Effector CD4-positive, alpha-beta T cell (primary cell): ENCODE measurements around the gene BAIAP2L2.

ENCODE experiments used
- DNase-seq: peaks from one replicate; pipeline ENCODE4 v3.0.0-alpha.2; 2020

BAIAP2L2 gene

DNA sequence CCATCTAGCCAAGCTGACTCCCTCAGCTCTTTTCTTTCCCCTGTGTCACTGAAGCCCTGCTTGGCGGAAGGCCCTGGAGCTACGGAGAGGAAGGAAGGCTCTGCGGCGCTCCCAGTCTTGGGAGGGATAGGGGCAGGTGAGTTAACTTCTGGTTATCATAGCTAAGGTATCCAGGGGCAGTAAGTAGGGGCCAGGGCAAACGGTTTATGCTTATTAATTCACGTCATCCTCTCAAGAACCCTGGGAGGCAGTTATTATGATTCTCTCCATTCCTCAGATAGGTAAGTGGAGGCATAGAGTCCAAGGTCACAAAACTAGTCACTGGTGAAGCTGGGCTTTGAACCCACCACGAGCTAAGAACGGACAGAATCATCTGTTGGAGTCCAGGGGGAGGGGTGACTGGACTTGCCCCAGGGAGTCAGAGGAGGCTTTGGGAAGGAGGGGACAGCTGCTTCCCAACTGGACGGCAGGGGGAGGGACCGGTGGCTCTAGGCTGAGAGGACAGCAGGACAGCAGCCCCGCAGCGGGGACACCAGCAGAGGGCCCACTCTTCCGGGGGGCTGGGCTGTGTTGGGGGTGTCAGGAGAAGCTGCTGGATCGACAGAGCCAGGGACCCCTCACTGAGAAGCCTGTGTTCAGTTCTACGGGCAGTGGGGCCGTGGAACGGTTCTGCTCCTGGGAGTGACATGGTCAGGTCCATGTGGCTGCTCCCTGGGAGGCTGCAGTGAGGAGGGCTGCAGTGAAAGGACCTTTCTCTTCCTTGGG is 3.5 kb downstream of the BAIAP2L2 start:
- no peak for DNase-seq

DNA sequence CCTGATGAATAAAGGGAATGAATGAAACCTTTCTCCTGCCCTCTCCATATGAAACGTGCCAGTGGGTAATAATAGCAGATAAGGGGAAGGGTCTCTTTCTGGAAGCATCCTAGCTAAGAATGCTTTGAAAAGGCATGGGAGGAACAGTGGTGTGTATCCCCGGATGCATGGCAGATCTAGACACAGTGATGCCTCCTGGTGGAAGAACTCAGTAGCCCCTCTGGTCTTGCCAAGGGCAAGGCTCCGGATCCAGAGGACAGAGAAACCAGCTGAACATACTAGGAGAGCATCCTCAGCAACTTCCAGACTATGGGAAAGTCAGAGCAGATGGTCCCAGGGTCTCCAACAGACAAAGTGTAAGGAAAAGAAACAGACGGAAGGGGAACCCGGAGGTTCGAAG is 6.4 kb downstream of the BAIAP2L2 start:
- no peak for DNase-seq

DNA sequence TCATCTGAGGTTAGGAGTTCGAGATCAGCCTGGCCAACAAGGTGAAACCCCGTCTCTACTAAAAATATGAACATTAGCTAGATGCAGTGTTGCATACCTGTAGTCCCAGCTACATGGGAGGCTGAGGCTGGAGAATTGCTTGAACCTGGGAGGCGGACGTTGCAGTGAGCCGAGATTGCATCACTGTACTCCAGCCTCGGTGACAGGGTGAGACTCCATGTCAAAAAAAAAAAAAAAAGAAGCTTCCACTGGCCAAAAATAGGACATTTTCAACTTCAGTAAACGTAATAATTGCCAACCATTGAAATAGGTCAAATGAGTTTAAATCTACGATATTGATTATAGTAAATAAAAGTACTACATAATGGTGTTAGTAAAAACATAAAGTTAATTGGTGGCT is 6.8 kb downstream of the BAIAP2L2 start:
- DNase-seq = no peak

DNA sequence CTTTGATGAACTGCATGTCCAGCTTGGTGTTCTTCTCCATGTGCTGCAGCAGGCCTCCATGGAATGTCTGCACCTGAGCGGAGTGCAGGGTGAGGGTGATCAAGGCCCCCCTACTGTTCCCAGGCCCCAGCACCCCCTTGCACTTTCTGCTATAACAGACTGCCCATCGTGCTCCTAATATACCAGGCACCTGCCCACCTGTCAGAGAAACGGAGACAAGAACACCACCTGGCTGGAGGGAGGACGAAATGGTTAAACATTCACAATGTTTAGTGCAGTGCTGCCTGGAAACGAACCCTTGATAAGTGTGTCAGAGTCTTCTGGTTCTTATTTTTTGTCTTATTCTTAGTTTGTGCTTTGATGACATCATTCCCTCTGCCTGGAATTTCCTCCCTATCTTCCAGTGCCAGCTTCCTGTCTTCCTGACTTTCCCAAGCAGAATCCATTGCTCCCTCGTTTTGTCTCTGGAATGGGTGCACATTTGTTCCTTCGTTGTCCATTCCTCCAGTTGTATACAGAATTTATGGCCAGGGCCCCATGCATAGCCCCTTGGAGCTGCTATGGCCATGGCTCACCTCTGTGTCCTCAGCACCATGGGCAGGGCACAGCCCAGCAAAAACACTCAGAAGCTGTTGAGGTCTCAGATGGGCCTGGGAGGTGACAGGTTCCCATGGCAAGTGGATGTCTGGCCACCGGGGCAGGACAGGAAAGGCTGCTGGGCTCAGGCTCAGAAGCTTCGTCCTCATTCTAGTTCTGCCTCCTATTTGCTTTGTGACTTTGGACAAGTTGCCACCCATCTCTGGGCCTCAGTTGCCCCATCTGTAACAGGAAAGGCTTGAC is 11.9 kb downstream of the BAIAP2L2 start:
- DNase-seq = no peak

DNA sequence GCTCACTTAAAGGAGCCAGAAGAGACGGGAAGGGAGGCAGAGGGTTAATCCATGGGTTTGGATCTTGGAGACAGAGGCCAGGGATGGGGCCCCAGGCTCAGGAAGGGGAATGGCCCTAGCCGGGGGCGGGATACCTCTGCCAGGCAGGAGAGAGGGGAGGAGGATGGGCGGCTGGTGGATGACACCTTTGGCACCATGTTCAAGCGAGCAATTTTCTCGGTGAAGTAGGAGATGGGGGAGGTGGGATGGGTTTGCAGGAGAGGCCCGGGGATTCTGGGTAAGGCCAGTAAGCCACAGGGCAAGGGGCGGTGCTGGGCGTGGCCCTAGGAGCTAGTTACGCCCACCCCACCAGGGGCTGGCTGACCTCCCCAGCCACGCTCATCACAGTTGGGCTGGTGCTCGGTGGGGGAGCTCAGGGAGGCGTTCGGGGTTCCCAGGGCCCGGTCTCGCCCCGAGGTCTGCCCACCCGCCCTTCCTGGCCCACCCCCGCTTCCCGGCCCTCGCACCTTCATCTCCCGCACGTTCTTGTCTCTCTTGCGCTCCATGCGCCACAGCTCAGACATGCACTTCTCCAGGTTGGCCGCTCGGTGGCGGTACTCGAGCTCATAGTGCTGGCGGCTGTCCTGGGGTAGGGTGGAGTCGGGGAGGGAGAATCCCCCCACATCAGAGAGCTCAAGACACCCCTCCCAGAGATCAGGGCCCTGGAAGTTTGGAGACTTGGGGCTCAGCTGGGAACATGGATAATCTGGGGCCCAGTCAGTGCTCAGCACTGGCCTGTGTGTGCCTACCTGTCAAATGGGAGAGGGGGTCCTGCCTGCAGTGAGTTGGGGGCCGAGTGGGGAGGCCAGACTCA is 12.7 kb downstream of the BAIAP2L2 start:
- DNase-seq = no peak

DNA sequence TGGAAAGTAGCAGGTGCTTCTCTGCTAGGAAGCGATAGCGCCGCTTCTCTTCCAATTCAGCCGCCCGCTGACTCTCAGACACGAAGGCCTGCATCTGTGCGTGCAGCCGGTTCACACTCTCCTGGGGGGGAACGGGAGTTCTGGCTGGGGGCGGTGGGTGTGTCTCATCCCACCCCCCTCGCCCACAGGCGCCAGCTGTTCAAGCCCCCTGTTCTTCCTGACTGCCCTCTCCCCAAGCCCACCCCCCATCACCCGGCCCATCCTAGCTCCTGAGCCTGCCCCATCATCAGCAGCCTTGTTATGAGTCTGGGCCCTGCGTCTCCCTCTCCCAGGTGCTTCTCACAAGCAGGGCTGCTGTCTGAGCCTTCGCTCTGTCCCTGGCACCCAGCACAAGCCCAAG is 13.4 kb downstream of the BAIAP2L2 start:
- DNase-seq = no peak

DNA sequence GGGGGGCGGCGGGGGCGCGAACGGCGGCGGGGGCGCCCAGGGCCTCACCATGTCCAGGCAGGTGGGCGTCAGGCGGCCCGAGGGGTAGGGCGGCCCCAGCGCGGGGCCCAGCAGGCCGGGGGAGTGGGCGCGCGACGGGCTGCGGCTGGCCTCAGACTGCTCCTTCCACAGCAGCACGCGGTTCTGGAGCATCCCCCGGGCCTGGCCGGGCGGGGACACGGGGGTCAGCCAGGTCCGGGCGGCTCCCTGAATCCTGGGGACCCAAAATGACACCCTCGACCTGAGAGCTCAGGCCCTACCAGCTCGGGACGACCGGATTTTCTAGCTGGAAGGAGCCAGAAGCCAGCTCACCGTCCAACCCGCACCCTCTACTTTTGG is 21.0 kb downstream of the BAIAP2L2 start:
- DNase-seq = no peak

DNA sequence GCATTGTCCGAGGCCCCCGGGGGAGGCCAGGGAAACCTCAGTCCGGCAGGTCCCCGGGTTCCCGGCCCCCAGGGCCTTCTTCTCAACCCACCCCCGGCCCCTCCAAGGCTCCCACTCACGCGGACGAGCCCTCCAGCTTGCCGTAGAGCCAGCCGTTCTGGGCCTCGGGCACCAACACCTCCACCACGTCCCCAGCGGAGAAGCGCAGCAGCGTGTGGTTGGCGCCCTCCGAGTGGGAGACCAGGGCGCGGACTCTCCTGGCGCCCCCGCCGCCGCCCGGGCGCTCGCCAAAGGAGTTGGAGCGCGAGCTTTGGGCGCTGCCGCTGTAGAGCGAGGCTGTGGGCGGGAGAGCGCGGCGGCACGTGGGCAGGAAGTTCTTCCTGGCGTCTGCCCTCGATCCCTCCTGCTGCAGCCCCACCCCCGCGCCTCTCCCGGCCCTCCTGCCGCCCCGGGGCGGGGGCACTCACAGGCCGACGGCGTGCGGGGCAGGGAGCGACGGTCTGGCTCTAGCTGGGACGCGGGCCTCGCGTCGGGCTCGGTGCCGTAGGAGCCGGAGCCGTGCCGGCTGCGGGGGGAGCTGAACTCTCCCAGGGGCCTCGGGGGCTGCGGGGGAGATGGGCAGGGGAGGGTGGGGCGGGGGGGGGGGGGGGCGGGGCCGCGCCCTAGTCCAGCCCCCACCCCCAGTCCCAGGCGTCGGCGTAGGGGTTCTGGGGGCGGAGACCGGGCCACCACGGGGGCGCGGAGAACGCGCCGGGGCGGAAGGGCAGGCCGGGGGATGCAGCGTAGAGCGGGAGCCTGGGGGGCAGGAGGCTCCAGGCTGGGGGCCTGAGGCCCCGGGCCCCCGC is 21.6 kb downstream of the BAIAP2L2 start:
- no peak for DNase-seq

DNA sequence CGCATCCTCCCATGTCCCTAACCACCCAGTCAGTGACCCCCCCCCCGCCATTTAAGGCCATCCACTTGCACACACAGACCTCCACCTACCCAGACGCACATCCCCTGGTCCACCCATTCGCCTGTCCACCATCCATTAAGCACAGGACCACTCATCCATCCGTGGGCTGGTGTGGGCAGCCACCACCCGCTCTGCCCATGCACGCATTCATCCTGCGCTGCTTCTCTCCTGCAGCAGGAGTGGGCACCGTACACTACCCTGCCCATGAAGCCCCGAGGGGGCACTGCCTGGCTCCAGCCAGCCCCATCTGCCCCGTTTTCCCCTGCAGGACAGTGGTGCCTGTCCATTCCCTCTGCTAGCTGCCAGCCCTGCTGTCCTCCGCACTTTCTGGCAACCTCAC is 22.6 kb downstream of the BAIAP2L2 start:
- no peak for DNase-seq

DNA sequence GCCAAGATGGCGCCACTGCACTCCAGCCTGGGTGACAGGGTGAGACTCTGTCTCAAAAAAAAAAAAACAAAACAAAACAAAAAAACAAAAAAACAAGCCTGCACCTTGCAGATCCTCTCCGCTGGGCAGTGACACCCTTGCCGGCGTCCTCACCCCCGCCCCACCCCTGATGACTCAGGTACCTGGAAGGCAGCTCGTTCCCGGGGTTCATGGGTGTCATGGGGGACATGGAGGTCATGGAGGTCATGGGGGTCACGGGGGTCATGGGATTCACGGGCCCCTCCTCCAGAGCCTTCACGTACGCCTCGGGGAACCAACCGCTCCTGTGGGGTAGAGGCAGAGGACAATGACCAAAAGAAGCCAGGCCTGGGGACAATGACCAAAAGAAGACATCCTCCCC is 23.5 kb downstream of the BAIAP2L2 start:
- no peak for DNase-seq

DNA sequence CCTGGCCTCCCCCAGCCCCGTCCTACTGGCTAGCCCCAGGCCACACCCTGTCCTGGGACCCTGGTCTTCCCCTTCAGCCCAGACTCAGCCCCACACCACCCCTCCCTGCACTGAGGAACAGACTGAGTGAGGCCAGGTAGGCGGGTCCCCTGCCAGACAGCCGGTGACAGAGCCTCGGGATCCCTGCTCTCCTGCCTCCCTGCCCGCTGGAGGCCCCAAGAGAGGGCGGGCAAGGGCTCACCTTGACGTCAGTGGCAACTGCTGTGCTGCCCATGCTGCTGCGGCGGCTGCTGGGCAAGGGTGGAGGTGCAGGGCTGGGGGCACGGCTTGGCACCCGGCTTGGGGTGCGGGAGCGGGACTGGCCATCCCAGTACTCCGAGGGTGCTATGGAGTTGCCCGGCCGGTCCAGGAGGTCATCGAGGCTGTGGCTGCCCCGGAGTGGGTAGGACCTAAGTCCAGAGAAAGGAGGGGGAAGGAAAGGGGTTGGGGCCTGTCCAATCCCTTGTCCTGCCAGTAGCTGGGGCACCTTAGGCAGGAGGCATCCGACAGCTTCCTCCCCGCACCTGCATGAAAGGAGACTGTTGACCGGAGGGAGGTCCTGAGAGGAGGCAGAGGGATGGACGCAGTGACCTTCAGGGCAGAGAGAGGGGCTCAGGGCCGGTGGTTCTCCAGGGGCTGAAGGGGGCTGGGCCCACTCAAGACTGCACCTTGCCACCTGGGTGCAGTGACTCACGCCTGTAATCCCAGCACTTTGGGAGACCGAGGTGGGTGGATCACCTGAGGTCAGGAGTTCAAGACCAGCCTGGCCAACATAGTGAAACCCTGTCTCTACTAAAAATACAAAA is 24.3 kb downstream of the BAIAP2L2 start:
- DNase-seq = no peak

DNA sequence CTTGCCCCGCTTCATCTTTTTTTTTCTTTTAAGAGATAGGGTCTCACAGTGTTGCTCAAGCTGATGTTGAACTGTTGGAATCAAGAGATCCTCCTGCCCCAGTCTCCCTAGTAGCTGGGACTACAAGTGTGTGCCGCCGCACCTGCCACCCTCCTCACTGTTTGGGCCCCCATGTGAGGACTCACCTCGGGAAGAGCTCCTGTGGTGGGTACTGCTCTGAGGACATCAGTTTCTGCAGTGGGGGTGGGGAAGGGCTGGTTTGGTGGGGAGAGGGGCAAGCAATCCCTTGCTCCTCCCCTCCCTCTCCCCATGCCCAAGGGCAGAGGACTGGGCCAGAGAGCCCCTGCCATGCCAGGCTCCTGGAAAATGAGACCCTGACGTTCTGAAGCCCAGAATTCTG is 25.0 kb downstream of the BAIAP2L2 start:
- no peak for DNase-seq

DNA sequence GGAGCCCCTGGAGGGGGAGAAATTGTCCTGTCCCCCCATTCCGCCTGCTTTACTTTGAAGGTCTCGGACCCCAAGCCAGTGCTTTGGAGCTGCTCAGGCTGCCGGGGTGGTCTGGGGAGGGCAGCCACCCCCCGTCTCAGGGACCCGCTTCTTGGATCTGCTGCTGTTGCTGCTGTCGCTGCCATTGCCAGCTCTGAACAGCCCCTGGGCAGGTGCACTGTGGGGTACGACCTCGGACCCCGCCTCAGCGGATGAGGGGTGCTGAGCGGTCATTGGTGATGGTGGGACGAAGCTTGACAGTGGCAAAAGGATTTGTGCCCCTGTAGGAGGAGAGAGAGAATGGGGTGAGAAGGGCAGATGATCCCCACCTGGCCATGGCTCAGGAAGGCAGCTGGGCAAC is 25.4 kb downstream of the BAIAP2L2 start:
- DNase-seq = no peak

DNA sequence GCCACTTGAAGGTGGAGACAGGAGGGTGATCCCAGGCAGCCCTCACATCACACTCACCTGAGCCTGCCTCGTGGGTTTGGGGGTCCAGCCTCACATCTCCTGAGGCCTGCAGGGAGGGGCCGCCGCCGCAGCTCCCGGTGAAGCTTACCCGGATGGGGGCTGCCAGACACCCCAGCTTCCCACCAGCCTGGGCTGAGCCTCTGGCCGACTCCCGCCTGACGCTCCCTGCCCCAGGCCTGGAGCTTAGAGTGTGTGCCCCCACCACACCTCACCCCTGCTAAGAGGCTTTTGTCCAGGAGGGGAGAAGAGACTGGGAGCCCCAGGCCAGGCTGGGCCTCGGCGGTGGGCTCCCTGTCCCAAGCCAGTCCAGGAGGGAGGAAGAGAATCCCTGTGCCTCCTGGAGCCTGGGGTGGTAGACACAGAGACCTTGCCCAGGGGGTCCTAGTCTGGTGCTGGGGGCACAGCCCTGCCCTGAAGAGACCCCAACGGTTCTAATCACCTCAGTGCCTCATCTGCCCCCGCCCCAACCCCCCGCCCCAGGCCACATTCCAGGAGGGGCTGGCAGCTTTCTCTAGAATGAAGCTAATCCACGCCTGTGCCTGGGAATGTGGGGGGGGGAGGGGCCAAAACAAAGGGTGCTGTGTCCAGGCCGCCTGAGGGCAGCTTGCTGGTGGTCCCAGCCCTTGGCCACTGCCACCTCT is 26.4 kb downstream of the BAIAP2L2 start, which contains the start of gene SLC16A8:
Gene SLC16A8 (minus strand): TSS at position 254 of the 701 bp plus-strand sequence. CDS start 1,311 bp downstream, outside the sequence.
- no peak for DNase-seq

DNA sequence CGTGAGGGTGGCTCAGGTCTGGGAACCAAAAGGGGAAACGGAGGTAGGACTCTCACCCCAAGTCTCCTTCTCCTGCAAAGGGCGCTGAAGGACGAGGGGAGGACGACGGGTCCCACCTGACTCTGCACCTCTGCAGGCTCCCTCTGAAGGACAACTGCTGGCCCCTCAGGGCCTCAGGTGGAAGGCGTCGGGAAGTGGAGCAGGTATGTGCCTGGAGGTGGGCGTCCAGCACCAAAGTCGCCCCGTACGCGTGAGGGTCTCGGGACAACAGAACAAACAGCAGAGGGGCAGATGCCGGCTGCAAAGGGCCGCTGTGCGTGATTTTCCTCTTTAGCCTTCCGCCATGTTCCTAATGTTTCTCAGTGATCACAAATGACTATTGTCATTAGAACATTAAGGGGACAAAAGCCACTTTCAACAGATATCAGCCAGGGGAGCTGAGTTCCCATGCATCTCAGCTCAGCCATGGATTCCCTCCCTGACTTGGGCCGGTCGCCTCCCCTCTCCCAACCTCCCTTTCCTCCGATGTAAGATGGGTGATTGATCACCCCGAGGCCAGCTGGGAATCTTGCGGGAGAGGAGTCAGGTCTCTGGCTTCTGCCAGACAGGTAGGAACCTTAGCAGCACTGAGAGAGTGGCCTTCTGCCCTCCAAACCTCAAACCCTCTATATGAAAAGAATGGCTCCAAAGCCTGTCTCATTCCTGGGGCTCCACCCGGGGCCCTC is 27.3 kb downstream of the BAIAP2L2 start:
- DNase-seq = no peak

DNA sequence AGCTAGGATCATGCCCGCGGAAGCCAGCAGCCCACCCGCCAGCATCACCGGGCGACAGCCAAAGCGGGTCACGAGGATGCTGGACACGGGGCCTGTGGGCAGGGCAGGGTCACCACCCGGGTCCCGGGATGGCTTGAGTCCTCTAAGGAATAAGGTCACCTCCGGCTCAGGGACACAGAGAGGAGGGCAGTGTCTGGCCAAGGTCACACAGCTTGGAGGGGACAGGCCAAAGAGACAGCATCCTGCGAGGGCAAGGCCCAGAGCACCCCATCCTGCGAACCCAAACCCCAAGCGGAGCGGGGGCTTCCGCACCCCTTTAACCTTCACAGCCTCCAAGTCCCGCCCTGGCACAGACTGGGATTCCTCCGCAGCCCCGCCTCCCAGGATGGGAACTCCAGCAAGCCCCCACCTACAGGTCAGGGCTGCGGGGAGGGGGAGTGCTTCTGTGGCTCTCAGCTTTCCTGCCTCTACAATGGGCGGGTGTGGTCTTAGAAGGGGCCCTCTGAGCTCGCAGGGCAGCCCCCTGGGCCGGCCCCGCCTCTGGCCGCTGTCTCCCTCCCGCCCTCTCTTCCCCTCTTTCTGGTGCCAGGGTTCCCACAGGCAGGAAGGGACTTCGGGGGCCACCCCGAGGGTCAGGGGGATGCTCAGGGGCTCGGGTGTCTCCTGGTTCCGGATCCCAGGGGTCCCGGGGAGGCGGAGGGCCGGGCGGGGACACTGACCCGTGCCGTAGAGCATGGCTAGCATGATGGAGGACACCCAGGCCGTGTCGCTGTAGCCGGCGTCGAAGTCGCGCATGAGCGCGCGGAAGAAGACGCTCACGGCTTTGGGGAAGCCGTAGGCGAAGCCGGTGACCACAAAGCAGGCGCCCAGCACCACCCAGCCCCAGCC is 28.3 kb downstream of the BAIAP2L2 start:
- DNase-seq = no peak

DNA sequence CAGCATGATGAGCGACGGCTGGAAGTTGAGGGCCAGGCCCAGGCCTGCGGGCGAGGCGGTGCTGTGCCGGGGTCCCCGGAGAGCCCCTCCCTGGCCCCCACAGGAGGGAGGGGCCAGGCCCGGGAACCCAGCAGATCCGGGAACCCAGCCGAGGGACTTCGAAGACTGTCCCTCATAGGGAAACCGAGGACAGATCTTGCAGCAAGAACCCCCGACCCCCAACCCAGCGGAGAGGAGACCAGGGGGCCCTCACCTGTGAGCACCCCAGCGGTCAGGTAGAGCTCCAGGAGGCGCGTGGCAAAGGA is 28.9 kb downstream of the BAIAP2L2 start:
- DNase-seq = no peak

DNA sequence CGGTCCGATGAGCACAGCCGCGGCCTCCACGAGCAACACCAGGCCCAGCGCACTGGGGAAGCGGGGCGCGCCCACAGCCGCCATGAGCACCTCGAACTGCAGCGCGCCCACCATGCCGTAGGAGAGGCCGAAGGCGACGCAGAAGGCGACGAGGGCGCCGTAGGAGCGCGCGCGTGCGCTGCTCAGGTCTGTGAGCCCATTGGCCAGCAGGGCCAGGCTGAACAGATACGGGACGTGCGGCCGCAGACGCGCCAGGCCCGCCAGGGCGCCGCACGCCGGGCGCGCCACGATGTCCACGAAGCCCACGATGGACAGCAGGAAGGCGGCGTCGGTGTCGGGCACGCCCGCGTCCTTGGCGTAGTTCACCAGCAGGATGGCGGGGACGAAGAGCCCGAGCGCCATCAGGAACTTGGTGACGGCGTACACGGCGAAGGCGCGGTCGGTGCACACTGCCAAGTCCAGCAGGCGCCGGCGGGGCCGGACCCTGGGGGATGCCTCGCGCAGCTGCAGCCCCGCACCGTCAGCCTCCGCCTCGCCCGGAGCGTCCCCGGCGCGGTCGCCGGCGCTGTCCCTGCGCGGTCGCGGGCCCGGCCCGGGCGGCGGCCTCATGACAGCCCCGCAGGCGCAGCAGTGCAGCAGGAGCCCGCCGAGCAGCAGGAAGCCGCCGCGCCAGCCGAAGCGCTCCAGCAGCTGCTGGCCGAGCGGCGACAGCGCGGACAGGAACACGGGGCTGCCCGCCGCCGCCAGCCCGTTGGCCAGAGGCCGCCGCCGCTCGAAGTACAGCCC is 29.4 kb downstream of the BAIAP2L2 start:
- no peak for DNase-seq
